HepG2 (cell line): ENCODE data around the gene C14orf180. TPM values are rescaled to one million over a fixed set of nuclear protein-coding genes. Genes with fewer than 3 reads are reported as not detected.
A peak's percentile ranks its signal among the peaks of the same experiment; 100 is the strongest.

Experiments used
- ATAC-seq: fragments of 200-7000 bp; cut with Tn5 transposase; 3 replicates; pipeline ENCODE4 v1.9.1; 2020; ENCODE audit warnings: mild to moderate bottlenecking, moderate library complexity
- BruUV-seq: library from RNA; stranded (reverse); fragments of 400-500 nt; replicated peaks from 2 replicates; lab custom pipeline; 2021; lab: Mats Ljungman, UMichigan
- CTCF ChIA-PET: fragments of 300-600 bp; formaldehyde crosslinking; extraction: SDS; loops from one replicate; lab custom pipeline; 2021; ENCODE audit warnings: low total read pairs, inconsistent platforms, low intra/inter-chr PET ratio; lab: Yijun Ruan, JAX
- POLR2A ChIA-PET: fragments of 350-600 bp; sonication (Branson Sonifier 250); formaldehyde crosslinking; loops from one replicate; lab custom pipeline; 2020; ENCODE audit warnings: antibody characterized with exemption, inconsistent platforms; lab: Yijun Ruan, JAX
- DNase-seq: peaks from one replicate; pipeline ENCODE4 v3.0.0-alpha.2; 2015; ENCODE audit warnings: low spot score
- FAIRE-seq: peaks from 3 replicates; lab custom pipeline; 2011; peaks lifted over from hg19 to GRCh38; lab: Jason Lieb, UNC
- H2AFZ ChIP-seq: one replicate; pipeline ENCODE4 v1.6.1; 2011; ENCODE audit warnings: low read length, inconsistent platforms
- H3K27ac ChIP-seq: fragments of 300-600 bp; 3 replicates; pipeline ENCODE4 v1.8.0; 2011; ENCODE audit warnings: mixed run types, mild to moderate bottlenecking, mixed read lengths, low read length, inconsistent platforms; ENCODE audit not compliant: insufficient read depth; ENCODE audit errors: extremely low read length
- H3K27me3 ChIP-seq, 2 experiments: fragments of 200-600 bp in 1 of 2; 2 replicates in 1 of 2; 3 replicates in 1 of 2; pipeline versions ENCODE4 v1.6.0 to v1.8.0; 2011; ENCODE audit warnings: low read length in 2 of 2, mild to moderate bottlenecking in 2 of 2, moderate library complexity in 2 of 2, inconsistent platforms in 1 of 2; ENCODE audit not compliant: insufficient read depth in 2 of 2, control insufficient read depth in 1 of 2
- H3K36me3 ChIP-seq, 2 experiments: fragments of 200-600 bp in 1 of 2; replicated peaks in 1 of 2; 2 replicates in 1 of 2; 3 replicates in 1 of 2; pipeline versions ENCODE4 v1.5.1 to v1.8.0; 2011; ENCODE audit warnings: low read length in 2 of 2, inconsistent platforms in 1 of 2; ENCODE audit not compliant: insufficient read depth in 2 of 2, control insufficient read depth in 1 of 2
- H3K4me1 ChIP-seq: 2 replicates; pipeline ENCODE4 v1.5.1; 2012; ENCODE audit warnings: low read length, inconsistent platforms; ENCODE audit not compliant: insufficient read depth
- H3K4me2 ChIP-seq: 2 replicates; pipeline ENCODE4 v1.6.0; 2011; ENCODE audit warnings: low read depth, low read length, inconsistent platforms
- H3K4me3 ChIP-seq, 3 experiments: fragments of 200-600 bp in 1 of 3; sonication (generic), shearing (Covaris generic) in 1 of 3; replicated peaks in 1 of 3; 2 replicates each; pipeline ENCODE4 v1.5.1; 2011 to 2016; ENCODE audit warnings: low read length in 3 of 3, inconsistent platforms in 2 of 3, low read depth in 2 of 3, mild to moderate bottlenecking in 2 of 3, control low read depth in 1 of 3, mixed read lengths in 1 of 3; ENCODE audit not compliant: insufficient read depth in 1 of 3
- H3K79me2 ChIP-seq: one replicate; pipeline ENCODE4 v1.6.1; 2011; ENCODE audit warnings: low read length, inconsistent platforms; ENCODE audit not compliant: insufficient read depth
- H3K9ac ChIP-seq: 2 replicates; pipeline ENCODE4 v1.6.0; 2011; ENCODE audit warnings: mild to moderate bottlenecking, low read depth, low read length, inconsistent platforms; ENCODE audit not compliant: insufficient read depth
- H3K9me3 ChIP-seq: 2 replicates; pipeline ENCODE4 v1.5.1; 2012; ENCODE audit warnings: mild to moderate bottlenecking, low read length
- H4K20me1 ChIP-seq: 2 replicates; pipeline ENCODE4 v1.6.0; 2011; ENCODE audit warnings: inconsistent platforms, mild to moderate bottlenecking, low read length, moderate library complexity; ENCODE audit not compliant: insufficient read depth
- BHLHE40 ChIP-seq: IDR thresholded peaks from 2 replicates; pipeline ENCODE4 v1.6.1; 2011; ENCODE audit warnings: low read length, improper control_type of control experiment
- LRRFIP1 ChIP-seq: sonication (generic); formaldehyde crosslinking; conservative IDR thresholded peaks from 2 replicates; pipeline ENCODE4 v1.4.0; 2020; ENCODE audit warnings: missing genetic modification reagents
- MNT ChIP-seq: fragments of 450-650 bp; IDR thresholded peaks from 2 replicates; pipeline ENCODE4 v1.6.1; 2016
- WGBS: methylation state at CpG from one replicate; pipeline ENCODE4 v1.1.6; 2017; ENCODE audit warnings: low lambda C conversion rate; 5-methylcytosine and 5-hydroxymethylcytosine counted together
- in situ Hi-C: cut with HindIII; loops from 2 replicates; pipeline ENCODE4 v1.10.0; 2017; ENCODE audit warnings: low pct_unique_long_range_greater_than_20kb; ENCODE audit not compliant: extremely low pct_ligation_motif_present
- intact Hi-C: fragments of 100-400 bp; cut with micrococcal nuclease; formaldehyde crosslinking; loops from one replicate; pipeline ENCODE4 v1.10.0; 2022; ENCODE audit not compliant: unreplicated experiment
- polyA plus RNA-seq, 8 experiments: library from polyadenylated mRNA; depleted of rRNA in 3 of 8; stranded (reverse) in 7 of 8; unstranded in 1 of 8; fragments of >200 nt; fragmentation: Illumina TruSeq in 4 of 8; extraction: Trizol in 4 of 8; gene quantifications; 2 replicates each; pipeline versions ENCODE4 v1.2.1 to v1.2.3, GENCODE V29; 2011 to 2016; ENCODE audit warnings: low read depth in 4 of 8, missing spikeins in 1 of 8, mixed read lengths in 1 of 8; ENCODE audit not compliant: insufficient read depth in 1 of 8
- total RNA-seq, 5 experiments: library from RNA; depleted of rRNA; stranded (reverse); fragments of >200 nt; fragmentation: Illumina TruSeq; extraction: Trizol; gene quantifications; 2 replicates each; pipeline ENCODE4 v1.2.3, GENCODE V29; 2016; ENCODE audit warnings: low read depth in 1 of 5

Gene C14orf180
- total and polyA plus RNA-seq, 2 of the 13 experiments (the other 11 are each of a cell fraction or from before 2014, with no cell fraction given) = not detected

- ATAC-seq = no peak
- peaks cover 2% of the 10 kb centered on the region; the same call in 1 of the 2 replicates for H4K20me1 ChIP-seq
- ChIA-PET CTCF (no interaction called here), POLR2A (no interaction called here)
- TF ChIP-seq MNT (peak; percentile 82), BHLHE40 (0 out of 2 replicates have a peak, but pooled peaks have one; percentile 6), LRRFIP1 (CRISPR knock-in tag) (no peak)
- no peak for FAIRE-seq
- H3K27ac ChIP-seq = no peak overlapping the region
- BruUV-seq = no TSS peak
- H3K36me3 ChIP-seq = no peaks in the 10 kb centered on the region
- no peak overlapping the region for H2AFZ ChIP-seq
- H3K4me1 ChIP-seq = peaks cover 10% of the 10 kb centered on the region
- no peak overlapping the region for H3K4me3 ChIP-seq
- intact Hi-C loops (no loop called here), in situ Hi-C loops (no loop called here)
- WGBS = 15% methylated on average over 16 of the region's 16 CpGs
- no peak overlapping the region for H3K9ac ChIP-seq
- H3K27me3 ChIP-seq = peaks cover 11 to 72% of the 10 kb centered on the region in 2 experiments; a peak in 4 of 5 replicates
- H3K9me3 ChIP-seq = no peaks in the 10 kb centered on the region
- H3K4me2 ChIP-seq = no peak overlapping the region
- DNase-seq = no peak
- H3K79me2 ChIP-seq = no peaks in the 10 kb centered on the region
These were observed 8.3 kb upstream of the C14orf180 start for GRCh38 chr14:104571246-104571645.
